GM06990 (cell line): ENCODE measurements around the gene UBAP1.
"Not testable (repeated sequence)": the region's sequence is repeated elsewhere in the genome, so short reads cannot be mapped to it uniquely, and the experiment has no call there.

ENCODE experiments used
- DNase-seq: peaks from one replicate; pipeline ENCODE4 v3.0.0-alpha.2; 2011; ENCODE audit not compliant: insufficient read length; ENCODE audit errors: extremely low read depth
- H3K27me3 ChIP-seq: replicated peaks from 2 replicates; pipeline ENCODE4 v1.6.0; 2011; ENCODE audit warnings: low read length; ENCODE audit not compliant: control insufficient read depth, insufficient read depth
- H3K36me3 ChIP-seq: 2 replicates; pipeline ENCODE4 v1.5.1; 2011; ENCODE audit warnings: low read length; ENCODE audit not compliant: control insufficient read depth, insufficient read depth
- H3K4me3 ChIP-seq: replicated peaks from 2 replicates; pipeline ENCODE4 v1.5.1; 2011; ENCODE audit warnings: low read depth, mild to moderate bottlenecking, control low read depth, low read length
- TF ChIP-seq, protein P1 (sequence below): IDR thresholded peaks from 2 replicates; pipeline ENCODE4 v1.5.1; 2011; ENCODE audit warnings: low read length, control low read depth, mild to moderate bottlenecking, inconsistent platforms; ENCODE audit not compliant: insufficient read depth, poor library complexity, severe bottlenecking

Gene UBAP1

DNA sequence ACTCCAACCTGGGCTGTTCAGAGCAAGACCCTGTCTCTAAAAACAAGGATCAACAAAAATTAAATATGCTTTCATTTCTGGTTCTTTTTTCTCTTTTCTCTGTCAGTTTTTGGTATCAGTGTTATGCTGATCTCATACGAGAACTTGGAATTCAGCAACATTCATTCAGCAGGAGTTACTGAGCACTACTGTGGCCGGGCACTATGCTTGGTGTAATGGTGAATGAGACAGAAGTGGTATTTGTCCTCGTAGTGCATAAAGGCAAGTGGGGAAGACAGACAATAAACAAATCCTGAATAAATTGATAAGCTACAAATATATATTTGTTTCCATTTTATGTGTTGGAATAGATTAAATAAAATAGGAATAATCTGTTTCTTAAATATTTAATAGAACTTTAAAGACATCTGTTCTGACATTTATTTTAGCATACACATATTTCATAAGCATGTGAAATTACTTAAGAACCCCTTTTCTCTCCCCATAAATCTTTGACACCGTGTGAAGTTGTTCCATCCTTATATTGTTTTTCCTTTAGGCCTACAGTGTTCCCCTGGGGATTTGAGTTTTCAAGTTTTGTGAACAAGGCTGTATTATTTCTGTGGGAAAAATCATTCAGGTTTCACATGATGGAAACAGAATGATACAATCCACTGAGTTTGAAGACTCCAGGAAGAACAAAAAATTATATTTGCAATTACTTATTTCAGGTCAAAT, 24.6 kb downstream of the UBAP1 start:
- DNase-seq = no peak
- H3K36me3 ChIP-seq = peaks cover 2% of the 10 kb centered on the region; the same call in 1 of the 2 replicates
- TF ChIP-seq, protein P1, sequence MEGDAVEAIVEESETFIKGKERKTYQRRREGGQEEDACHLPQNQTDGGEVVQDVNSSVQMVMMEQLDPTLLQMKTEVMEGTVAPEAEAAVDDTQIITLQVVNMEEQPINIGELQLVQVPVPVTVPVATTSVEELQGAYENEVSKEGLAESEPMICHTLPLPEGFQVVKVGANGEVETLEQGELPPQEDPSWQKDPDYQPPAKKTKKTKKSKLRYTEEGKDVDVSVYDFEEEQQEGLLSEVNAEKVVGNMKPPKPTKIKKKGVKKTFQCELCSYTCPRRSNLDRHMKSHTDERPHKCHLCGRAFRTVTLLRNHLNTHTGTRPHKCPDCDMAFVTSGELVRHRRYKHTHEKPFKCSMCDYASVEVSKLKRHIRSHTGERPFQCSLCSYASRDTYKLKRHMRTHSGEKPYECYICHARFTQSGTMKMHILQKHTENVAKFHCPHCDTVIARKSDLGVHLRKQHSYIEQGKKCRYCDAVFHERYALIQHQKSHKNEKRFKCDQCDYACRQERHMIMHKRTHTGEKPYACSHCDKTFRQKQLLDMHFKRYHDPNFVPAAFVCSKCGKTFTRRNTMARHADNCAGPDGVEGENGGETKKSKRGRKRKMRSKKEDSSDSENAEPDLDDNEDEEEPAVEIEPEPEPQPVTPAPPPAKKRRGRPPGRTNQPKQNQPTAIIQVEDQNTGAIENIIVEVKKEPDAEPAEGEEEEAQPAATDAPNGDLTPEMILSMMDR = no peak
- H3K4me3 ChIP-seq = no peak overlapping the region
- H3K27me3 ChIP-seq = no peaks in the 10 kb centered on the region

DNA sequence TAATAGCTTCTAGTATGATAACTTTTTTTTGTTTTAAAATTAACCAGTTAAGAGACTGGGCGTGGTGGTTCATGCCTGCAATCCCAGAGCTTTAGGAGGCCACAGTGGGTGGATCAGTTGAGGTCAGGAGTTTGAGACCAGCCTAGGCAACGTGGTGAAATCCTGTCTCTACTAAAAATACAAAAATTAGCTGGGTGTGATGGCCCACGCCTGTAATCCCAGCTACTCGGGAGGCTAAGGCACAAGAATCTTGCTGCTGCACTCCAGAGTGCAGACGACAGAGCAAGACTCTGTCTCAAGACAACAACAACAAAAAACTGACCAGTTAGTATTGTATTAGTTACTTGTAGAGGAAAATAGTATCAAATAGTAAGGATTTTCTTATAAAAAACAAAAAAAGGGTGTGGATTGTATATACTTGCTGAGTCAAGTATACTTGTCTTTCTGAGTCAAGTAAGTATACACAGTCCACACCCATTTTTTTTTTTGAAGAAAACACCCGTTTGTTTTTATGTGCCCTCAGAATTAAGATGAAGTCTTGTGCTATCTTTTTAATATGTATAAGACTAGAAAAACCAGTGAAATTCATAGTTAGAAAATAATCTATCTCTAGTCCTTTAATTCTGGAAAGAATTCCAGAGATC, 25.3 kb downstream of the UBAP1 start:
- Histone ChIP-seq H3K27me3 (no peaks in the 10 kb centered on the region), H3K4me3 (no peak overlapping the region), H3K36me3 (no peaks in the 10 kb centered on the region; the same call in 1 of the 2 replicates)
- no peak for DNase-seq
- TF ChIP-seq, protein P1 = no peak

DNA sequence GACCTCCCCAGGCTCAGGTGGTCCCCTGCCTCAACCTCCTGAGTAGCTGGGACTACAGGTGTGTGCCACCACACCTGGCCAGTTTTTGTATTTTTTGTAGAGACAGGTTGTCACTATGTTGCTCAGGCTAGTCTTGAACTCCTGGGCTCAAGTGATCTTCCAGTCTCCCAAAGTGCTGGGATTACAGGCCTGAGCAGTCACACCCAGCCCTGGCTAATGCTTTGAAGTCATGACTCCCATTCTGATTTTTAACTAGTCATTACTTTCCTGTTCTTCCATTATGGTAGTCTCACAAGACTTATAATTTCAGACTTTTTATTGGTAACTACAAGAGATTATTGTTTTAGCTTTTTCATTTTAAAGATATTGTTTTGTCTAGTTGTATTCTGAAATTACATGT, 26.3 kb downstream of the UBAP1 start:
- Histone ChIP-seq H3K27me3 (no peaks in the 10 kb centered on the region), H3K36me3 (no peaks in the 10 kb centered on the region; the same call in 1 of the 2 replicates), H3K4me3 (no peak overlapping the region)
- TF ChIP-seq, protein P1 = no peak
- no peak for DNase-seq

GRCh38 chr9:34206561-34206960, 27.7 kb downstream of the UBAP1 start:
- no peak for DNase-seq
- H3K4me3 ChIP-seq = no peak overlapping the region
- no peaks in the 10 kb centered on the region for H3K27me3 ChIP-seq
- no peaks in the 10 kb centered on the region for H3K36me3 ChIP-seq
- TF ChIP-seq, protein P1 = no peak

DNA sequence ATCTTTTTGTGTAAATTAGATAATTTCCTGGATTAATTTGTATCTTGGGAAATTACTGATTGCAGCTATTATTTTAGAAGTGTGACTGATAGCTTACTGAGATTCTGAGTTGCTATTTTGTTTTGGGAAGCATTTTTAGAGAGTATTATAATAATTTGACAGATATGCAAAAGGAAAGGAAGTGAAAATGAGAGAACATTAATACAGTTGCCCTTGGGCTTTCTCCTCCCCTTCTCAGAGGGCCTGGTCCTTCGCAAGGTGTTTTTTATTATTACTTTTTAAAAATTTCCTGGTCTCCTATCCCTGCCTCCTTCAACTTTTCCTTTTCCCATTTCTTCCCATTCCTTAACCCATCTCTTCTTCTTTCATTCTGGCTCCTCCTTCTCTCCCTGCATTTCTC, 32.6 kb downstream of the UBAP1 start:
- TF ChIP-seq, protein P1 = no peak
- Histone ChIP-seq H3K36me3 (no peaks in the 10 kb centered on the region), H3K27me3 (no peaks in the 10 kb centered on the region), H3K4me3 (no peak overlapping the region)
- DNase-seq = no peak

GRCh38 chr9:34214354-34215000, 35.6 kb downstream of the UBAP1 start:
- H3K36me3 ChIP-seq, H3K4me3 ChIP-seq, DNase-seq, H3K27me3 ChIP-seq: not testable (repeated sequence)
